ENCODE measurements around the gene DAG1.
A peak's percentile ranks its signal among the peaks of the same experiment; 100 is the strongest.

Gene DAG1

GRCh38 chr3:49469936-49470713 lies at the start of gene DAG1:
Gene DAG1, plus strand, starts transcription at chr3:49470267. Its CDS starts 40,268 bp downstream, at chr3:49510535.
- Histone ChIP-seq H3K27me3 (ENCODE audit: insufficient read depth, insufficient read length) (no peaks in the 10 kb centered on the region), H3K36me3 (ENCODE audit: insufficient read depth, insufficient read length, low read length) (peaks cover 24% of the 10 kb centered on the region), H3K9me3 (ENCODE audit: insufficient read depth, low read length) (no peaks in the 10 kb centered on the region), H3K9ac (ENCODE audit: insufficient read length, low read depth) (peak within 1 kb of the TSS; percentile 98), H3K4me1 (ENCODE audit: insufficient read depth, insufficient read length) (peaks cover 21% of the 10 kb centered on the region), H3K4me3 (ENCODE audit: insufficient read length, low read depth) (peak within 1 kb of the TSS; percentile 95)
- no peak for TF ChIP-seq YY1 (IDR thresholded peaks at IDR 0.05; ENCODE audit: insufficient read depth, insufficient read length)
- TF ChIP-seq ZNF274 (IDR thresholded peaks at IDR 0.05; ENCODE audit: low read depth, low read length) = no peak
- no peak for TF ChIP-seq SUZ12 (IDR thresholded peaks at IDR 0.05; ENCODE audit: extremely low read depth, insufficient read depth, insufficient read length)
- peak; percentile 97 for DNase-seq (ENCODE audit: low read depth, low spot score)

GRCh38 chr3:49421890-49422378 lies 48.1 kb upstream of the DAG1 start:
- no peaks in the 10 kb centered on the region for H3K27me3 ChIP-seq (ENCODE audit: insufficient read depth, insufficient read length)
- H3K4me3 ChIP-seq (ENCODE audit: insufficient read length, low read depth) = peak overlapping the region; percentile 58
- peaks cover 51% of the 10 kb centered on the region for H3K36me3 ChIP-seq (ENCODE audit: insufficient read depth, insufficient read length, low read length)
- DNase-seq (ENCODE audit: low read depth, low spot score) = no peak
- H3K9me3 ChIP-seq (ENCODE audit: insufficient read depth, low read length) = no peaks in the 10 kb centered on the region
- H3K4me1 ChIP-seq (ENCODE audit: insufficient read depth, insufficient read length) = peaks cover 24% of the 10 kb centered on the region
- H3K9ac ChIP-seq (ENCODE audit: insufficient read length, low read depth) = peak overlapping the region; percentile 84
- TF ChIP-seq YY1 (IDR thresholded peaks at IDR 0.05; ENCODE audit: insufficient read depth, insufficient read length) = peak; percentile 7
- TF ChIP-seq SUZ12 (IDR thresholded peaks at IDR 0.05; ENCODE audit: extremely low read depth, insufficient read depth, insufficient read length) = no peak
- no peak for TF ChIP-seq ZNF274 (IDR thresholded peaks at IDR 0.05; ENCODE audit: low read depth, low read length)

GRCh38 chr3:49422379-49423248 lies 47.5 kb upstream of the DAG1 start, which contains the start of gene AMT:
Gene AMT, minus strand, starts transcription at chr3:49422473. Its CDS starts 23 bp downstream, at chr3:49422450.
- H3K4me1 ChIP-seq (ENCODE audit: insufficient read depth, insufficient read length) = peaks cover 17% of the 10 kb centered on the region
- H3K9me3 ChIP-seq (ENCODE audit: insufficient read depth, low read length) = no peaks in the 10 kb centered on the region
- TF ChIP-seq SUZ12 (IDR thresholded peaks at IDR 0.05; ENCODE audit: extremely low read depth, insufficient read depth, insufficient read length) (no peak), YY1 (IDR thresholded peaks at IDR 0.05; ENCODE audit: insufficient read depth, insufficient read length) (peak; percentile 4)
- H3K36me3 ChIP-seq (ENCODE audit: insufficient read depth, insufficient read length, low read length) = peaks cover 44% of the 10 kb centered on the region
- peak within 1 kb of the TSS; percentile 84 for H3K9ac ChIP-seq (ENCODE audit: insufficient read length, low read depth)
- no peaks in the 10 kb centered on the region for H3K27me3 ChIP-seq (ENCODE audit: insufficient read depth, insufficient read length)
- H3K4me3 ChIP-seq (ENCODE audit: insufficient read length, low read depth) = peak within 1 kb of the TSS; percentile 58
- peak; percentile 80 for DNase-seq (ENCODE audit: low read depth, low spot score)

- no peak overlapping the region for H3K4me3 ChIP-seq (ENCODE audit: insufficient read length, low read depth)
- no peak for TF ChIP-seq ZNF274 (IDR thresholded peaks at IDR 0.05; ENCODE audit: low read depth, low read length)
- TF ChIP-seq SUZ12 (IDR thresholded peaks at IDR 0.05; ENCODE audit: extremely low read depth, insufficient read depth, insufficient read length) = no peak
- no peak for TF ChIP-seq YY1 (IDR thresholded peaks at IDR 0.05; ENCODE audit: insufficient read depth, insufficient read length)
- DNase-seq (ENCODE audit: low read depth, low spot score) = no peak
- H3K36me3 ChIP-seq (ENCODE audit: insufficient read depth, insufficient read length, low read length) = peaks cover 30% of the 10 kb centered on the region
- no peaks in the 10 kb centered on the region for H3K9me3 ChIP-seq (ENCODE audit: insufficient read depth, low read length)
- H3K4me1 ChIP-seq (ENCODE audit: insufficient read depth, insufficient read length) = peaks cover 10% of the 10 kb centered on the region
- H3K9ac ChIP-seq (ENCODE audit: insufficient read length, low read depth) = no peak overlapping the region
- no peaks in the 10 kb centered on the region for H3K27me3 ChIP-seq (ENCODE audit: insufficient read depth, insufficient read length)
Measured at GRCh38 chr3:49424816-49425215, 45.3 kb upstream of the DAG1 start.

- Histone ChIP-seq H3K4me1 (ENCODE audit: insufficient read depth, insufficient read length) (peaks cover 5% of the 10 kb centered on the region), H3K36me3 (ENCODE audit: insufficient read depth, insufficient read length, low read length) (peaks cover 23% of the 10 kb centered on the region), H3K9ac (ENCODE audit: insufficient read length, low read depth) (no peak overlapping the region), H3K9me3 (ENCODE audit: insufficient read depth, low read length) (no peaks in the 10 kb centered on the region), H3K4me3 (ENCODE audit: insufficient read length, low read depth) (no peak overlapping the region), H3K27me3 (ENCODE audit: insufficient read depth, insufficient read length) (no peaks in the 10 kb centered on the region)
- TF ChIP-seq ZNF274 (IDR thresholded peaks at IDR 0.05; ENCODE audit: low read depth, low read length) (no peak), YY1 (IDR thresholded peaks at IDR 0.05; ENCODE audit: insufficient read depth, insufficient read length) (no peak), SUZ12 (IDR thresholded peaks at IDR 0.05; ENCODE audit: extremely low read depth, insufficient read depth, insufficient read length) (no peak)
- DNase-seq (ENCODE audit: low read depth, low spot score) = no peak
Measured at GRCh38 chr3:49427586-49427985, 42.5 kb upstream of the DAG1 start.

GRCh38 chr3:49428752-49429080 lies 41.4 kb upstream of the DAG1 start:
- Histone ChIP-seq H3K4me1 (ENCODE audit: insufficient read depth, insufficient read length) (no peaks in the 10 kb centered on the region), H3K9ac (ENCODE audit: insufficient read length, low read depth) (peak overlapping the region; percentile 85), H3K4me3 (ENCODE audit: insufficient read length, low read depth) (peak overlapping the region; percentile 76), H3K9me3 (ENCODE audit: insufficient read depth, low read length) (no peaks in the 10 kb centered on the region), H3K27me3 (ENCODE audit: insufficient read depth, insufficient read length) (no peaks in the 10 kb centered on the region), H3K36me3 (ENCODE audit: insufficient read depth, insufficient read length, low read length) (peaks cover 23% of the 10 kb centered on the region)
- DNase-seq (ENCODE audit: low read depth, low spot score) = no peak
- TF ChIP-seq ZNF274 (IDR thresholded peaks at IDR 0.05; ENCODE audit: low read depth, low read length) = no peak
- no peak for TF ChIP-seq YY1 (IDR thresholded peaks at IDR 0.05; ENCODE audit: insufficient read depth, insufficient read length)
- no peak for TF ChIP-seq SUZ12 (IDR thresholded peaks at IDR 0.05; ENCODE audit: extremely low read depth, insufficient read depth, insufficient read length)

GRCh38 chr3:49434731-49435130 lies 35.3 kb upstream of the DAG1 start:
- H3K4me3 ChIP-seq (ENCODE audit: insufficient read length, low read depth) = no peak overlapping the region
- no peaks in the 10 kb centered on the region for H3K27me3 ChIP-seq (ENCODE audit: insufficient read depth, insufficient read length)
- DNase-seq (ENCODE audit: low read depth, low spot score) = no peak
- no peak for TF ChIP-seq ZNF274 (IDR thresholded peaks at IDR 0.05; ENCODE audit: low read depth, low read length)
- TF ChIP-seq YY1 (IDR thresholded peaks at IDR 0.05; ENCODE audit: insufficient read depth, insufficient read length) = no peak
- no peak for TF ChIP-seq SUZ12 (IDR thresholded peaks at IDR 0.05; ENCODE audit: extremely low read depth, insufficient read depth, insufficient read length)
- H3K36me3 ChIP-seq (ENCODE audit: insufficient read depth, insufficient read length, low read length) = no peaks in the 10 kb centered on the region
- H3K9ac ChIP-seq (ENCODE audit: insufficient read length, low read depth) = no peak overlapping the region
- no peaks in the 10 kb centered on the region for H3K9me3 ChIP-seq (ENCODE audit: insufficient read depth, low read length)
- H3K4me1 ChIP-seq (ENCODE audit: insufficient read depth, insufficient read length) = no peaks in the 10 kb centered on the region

Data from NT2/D1 (cell line).